GM21381 (cell line): ENCODE measurements around the gene PRND.
"Not testable (repeated sequence)": the region's sequence is repeated elsewhere in the genome, so short reads cannot be mapped to it uniquely, and the experiment has no call there.

ENCODE experiments used
- ATAC-seq: cut with Tn5 transposase; IDR thresholded peaks from one replicate; pipeline ENCODE4 v1.9.1; 2021; ENCODE audit warnings: mild to moderate bottlenecking, moderate library complexity; ENCODE audit not compliant: unreplicated experiment

Gene PRND

DNA sequence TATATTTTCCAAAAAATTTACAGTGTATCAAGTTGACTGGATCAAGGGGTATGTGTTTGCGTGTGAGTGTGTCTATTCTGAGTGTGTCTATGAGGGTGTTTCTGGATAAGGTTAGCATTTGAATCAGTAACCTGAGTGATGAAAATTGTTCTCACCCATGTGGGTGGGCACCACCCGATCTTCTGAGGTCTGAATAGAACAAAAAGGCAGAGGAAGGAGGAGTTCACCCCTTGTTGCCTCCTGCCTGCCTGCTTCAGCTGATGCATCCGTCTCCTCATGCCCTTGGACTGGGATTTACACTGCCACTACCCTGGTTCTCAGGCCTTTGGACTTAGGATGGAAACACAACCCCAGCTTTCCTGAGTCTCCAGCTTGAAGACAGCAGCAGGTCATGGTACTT is 13.7 kb upstream of the PRND start:
- ATAC-seq, result no peak

DNA sequence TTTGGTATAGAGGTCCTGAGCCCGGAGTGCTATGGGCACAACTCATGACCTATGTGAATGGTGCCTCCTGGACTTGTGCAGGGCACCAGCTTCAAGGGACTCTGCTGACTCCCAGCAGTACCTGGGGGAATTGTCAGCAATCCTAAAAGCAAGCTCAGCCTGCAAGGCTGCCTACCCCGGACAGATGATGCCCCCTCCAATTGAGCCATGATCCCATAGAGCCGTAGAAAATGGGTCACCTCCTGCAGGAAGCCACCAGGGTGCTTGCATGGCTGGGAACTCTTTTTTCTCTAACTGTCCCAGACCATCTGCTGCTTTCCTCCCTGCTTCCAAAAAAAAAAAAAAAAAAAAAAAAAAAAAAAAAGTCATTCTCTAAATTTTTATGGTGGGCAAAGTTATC is 12.9 kb upstream of the PRND start:
- no peak for ATAC-seq

DNA sequence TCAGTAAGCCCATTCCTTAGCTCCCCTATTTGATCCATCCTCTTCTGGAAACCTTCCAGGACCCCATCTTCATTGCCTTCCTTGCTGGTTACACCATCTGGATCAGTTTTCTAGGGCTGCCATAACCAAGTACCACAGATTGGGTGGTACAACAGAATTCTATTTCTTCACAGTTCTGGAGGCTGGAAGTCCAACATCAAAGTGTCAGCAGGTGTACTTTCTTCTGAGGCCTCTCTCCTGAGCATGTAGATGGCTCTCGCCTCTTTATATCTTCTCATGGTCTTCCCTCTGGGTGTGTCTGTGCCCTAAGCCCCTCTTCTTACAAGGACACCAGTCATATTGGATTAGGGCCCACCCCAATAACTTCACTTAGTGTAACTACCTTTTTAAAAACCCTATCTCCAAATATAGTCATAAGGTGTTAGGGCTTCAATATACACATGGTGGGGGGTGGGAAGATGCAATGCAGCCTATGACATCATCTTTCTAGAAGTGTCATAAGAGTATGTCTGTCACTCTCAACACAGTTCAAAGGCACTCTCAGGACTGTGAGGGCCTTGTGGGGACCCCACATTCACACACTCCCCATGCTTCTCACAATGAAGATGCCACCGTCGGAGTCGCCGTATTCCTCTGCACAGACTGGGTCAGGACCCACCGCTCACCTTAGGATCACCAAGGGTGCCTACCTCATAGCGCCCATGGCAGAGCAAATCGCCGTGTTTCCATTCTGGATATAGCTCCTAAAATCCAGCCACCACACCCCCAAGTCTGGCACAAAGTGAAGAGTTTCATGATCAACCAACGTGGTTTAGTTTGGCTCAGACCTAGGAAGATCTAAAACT is 12.2 kb upstream of the PRND start:
- no peak for ATAC-seq

DNA sequence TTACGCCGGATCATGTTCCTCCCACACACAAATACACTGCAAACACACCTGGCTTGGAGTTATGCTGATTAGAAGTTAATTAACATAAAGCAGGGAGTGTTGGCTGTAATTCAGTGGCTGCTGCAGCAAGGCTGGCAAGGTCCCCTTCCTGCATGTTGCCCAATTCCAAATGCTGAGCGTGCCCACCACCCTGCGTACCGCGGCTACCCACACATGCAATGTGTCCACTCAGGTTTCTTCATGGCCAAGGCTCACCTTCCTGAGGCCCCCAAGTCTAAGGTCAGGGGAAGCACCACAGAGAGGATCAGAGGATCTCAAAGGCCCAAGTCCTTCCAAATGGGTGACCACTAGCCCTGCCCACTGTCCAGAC is 11.6 kb upstream of the PRND start:
- no peak for ATAC-seq

DNA sequence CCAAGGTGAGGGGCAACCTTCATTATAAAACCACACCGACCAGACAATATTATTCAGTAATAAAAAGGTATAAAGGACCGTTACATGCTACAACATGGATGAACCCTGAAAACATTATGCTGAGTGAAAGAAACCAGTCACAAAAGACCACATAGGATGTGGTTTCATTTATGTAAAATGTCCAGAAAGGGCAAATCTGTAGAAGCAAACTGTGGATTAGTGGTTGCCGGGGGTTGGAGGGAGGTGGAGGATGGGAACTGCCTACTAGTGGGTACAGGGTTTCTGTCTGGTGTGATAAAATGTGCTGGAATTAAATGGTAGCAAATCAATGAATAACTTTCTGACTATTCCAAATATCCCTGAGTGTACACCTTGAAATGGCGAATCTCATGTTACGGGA is 10.2 kb upstream of the PRND start:
- no peak for ATAC-seq

DNA sequence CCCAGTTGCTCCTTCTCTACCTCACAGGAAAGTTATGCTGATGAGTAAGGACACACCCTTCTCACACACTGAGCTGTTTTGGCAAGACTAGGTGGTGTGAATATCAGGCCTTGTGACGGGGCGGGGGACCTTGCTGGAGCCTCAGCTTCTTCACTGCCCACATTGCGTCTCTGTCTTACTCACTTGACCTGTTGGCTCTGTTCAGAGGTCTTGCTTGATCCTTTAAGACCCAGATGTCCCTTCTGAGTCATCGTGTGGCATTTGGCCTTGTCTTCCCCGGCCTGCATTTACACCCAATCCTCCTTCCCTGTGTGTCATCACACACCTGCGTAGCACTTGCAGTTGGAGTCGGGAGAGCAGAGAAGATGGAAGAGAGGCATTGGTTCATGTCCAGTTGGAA is 8.3 kb upstream of the PRND start:
- ATAC-seq, result no peak

DNA sequence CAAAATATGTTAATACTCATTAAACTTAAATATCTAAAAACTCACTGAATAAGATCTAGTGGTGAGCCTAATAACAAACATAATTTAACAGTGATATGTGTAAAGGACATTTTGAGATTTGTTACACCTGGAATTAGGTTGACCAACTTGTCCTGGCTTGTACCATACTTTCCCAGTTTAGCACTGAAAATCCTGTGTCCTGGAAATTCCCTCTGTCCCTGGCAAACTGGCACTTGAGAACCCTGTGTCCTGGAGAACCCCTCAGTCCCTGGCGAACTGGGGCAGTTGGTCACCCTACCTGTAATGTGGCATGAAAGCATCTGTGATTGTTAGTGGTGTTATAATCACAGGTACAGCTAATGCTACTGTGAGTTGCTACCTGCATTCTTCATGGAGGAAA is 6.9 kb upstream of the PRND start:
- no peak for ATAC-seq

DNA sequence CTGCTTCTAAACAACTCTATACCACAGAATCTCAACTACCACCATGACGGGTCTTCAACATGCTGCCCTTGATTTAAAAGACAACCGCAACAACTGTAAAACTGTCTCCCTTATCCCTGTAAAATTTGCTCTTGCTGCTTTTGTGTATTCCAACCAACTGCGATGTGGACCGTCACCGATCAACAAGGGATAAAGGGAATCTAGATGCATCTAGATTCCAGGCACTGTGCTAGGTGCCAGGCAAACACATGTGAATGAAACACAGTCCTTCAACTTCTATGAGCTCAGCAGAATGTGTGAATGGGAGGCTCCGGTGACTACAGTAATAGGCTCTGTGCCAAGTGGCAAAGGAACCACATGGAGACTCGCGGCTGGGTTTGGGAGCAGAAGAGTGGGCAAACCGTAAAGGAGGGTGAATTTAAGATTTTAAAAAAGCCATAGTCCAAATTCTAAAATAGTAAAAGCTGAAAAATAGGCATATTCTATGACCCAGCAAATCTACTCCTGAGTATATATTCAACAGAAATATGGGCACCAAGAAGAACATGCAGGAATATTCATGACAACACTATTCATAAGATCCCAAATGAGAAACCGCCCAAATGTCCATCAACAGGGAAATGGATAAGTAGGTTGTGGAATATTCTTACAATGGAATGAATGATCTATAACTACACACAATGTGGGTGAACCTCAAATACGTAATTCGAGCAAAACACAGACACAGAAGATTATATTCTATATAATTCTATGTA is 3.7 kb upstream of the PRND start:
- ATAC-seq, result no peak

DNA sequence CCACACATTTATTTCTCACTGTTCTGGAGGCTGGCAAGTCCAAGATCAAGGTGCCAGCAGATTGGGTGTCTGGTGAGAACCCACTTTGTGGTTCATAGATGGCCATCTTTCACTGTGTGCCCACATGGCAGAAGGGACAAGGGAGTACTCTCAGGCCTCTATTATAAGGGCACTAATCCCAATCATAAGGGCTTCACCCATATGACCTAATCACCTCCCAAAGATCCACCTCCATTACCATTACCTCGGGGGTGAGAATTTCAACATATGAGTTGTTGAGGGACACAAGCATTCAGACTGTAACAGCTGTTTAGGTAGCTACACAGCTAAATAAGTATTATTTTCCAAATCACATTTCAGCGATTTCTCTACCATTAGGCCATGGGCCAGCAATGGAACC is 2.5 kb upstream of the PRND start:
- no peak for ATAC-seq

DNA sequence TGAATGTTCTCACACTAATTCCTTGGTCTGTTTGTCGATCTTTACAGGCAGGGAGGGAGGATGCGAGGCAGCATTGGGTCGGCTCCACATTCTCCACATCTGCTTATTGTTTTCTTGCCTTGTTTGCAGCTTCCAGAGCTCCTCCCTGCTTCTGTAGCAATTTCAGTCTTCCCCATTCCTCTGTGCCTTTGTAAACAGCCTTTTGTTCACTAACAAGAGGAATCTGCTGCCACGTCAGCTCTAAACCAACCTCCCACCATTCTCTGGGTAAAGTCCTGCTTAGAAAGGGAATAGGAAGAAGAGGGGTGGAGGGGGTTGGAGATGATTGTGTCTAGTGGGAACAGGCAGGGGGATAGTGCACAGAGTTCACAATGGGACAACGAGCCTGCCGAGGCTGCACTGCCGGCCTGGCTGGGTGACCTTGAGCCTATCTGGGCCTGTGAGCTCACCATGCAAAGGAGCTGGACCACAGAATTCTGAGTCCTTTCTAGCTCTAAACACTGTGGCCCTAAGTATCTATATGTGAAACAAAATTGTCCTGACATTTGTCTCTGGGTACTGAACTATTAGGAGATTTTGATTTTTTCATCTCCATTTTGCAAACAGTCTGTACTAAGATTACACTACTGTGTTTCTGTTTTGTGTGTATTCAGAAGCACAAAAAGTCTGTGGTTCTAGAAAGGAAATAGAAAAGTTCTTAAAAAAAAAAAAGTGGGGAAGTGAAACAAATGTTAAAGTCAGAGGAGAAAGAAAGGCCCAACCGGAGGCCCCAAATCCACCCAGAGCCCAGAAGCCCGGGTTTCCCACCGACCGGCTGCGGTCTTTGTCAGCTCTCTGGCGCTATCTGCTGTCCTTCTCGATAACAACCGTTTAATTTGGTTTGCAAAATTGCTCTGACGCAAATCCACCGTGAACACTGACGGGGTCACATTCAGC is 1.4 kb upstream of the PRND start:
- peak; percentile 94 for ATAC-seq

DNA sequence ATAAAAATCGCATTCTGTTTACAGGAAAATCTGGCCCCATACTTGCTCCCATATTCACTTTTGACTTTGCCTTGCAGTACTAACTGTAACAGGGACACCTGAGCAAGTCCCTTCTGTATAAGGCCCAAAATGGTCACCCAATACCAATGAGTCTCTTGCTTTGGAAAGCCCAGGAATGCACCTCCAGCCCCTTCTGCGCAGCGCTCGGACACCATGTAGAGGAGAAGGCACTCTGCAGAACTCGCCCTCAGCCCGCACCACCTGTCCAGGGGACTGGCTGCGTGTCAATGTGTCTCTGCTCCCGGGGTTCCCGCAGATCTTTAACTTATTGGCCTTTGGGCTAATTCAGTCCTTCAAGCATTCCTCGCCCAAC is 746 bp upstream of the PRND start:
- ATAC-seq, result no peak

DNA sequence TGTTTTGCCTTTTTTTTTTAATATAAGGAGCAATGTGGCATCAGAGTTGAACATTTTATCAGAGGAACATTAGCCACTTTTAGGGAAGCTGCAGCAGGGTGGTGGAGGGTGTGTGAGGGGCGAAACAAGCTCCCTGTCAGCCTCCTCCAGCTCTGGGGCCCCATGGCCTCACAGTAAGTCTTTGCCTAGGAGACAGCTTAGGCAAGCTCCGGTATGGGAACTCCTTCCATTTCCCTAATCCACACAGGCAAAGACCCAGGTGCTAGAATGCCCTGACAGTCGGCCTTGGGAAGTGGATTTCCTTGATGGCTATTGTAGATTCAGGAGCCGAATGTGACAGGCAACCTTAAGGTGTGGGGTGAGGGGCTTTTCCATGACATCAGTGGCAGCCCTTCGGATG is 862 bp downstream of the PRND start:
- no peak for ATAC-seq

DNA sequence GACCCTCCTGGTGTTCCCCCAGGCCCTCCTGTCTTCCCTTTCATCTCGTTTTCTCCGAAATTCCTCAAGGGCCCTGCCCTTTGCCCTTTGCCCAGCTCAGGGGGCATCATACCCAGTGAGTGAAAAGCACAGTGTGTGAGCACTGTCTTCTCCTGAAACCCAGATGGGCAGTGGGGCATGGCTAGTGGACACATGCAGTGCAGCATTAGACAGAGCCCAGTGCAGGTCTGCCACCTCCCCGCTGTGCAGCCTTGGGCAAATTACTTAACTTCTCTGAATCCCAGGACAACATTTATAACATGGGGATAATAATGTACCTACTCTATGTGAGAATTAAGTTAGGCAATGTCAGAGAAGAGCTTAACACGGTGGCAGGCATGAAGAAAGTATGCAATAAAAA is 1.3 kb downstream of the PRND start:
- no peak for ATAC-seq

DNA sequence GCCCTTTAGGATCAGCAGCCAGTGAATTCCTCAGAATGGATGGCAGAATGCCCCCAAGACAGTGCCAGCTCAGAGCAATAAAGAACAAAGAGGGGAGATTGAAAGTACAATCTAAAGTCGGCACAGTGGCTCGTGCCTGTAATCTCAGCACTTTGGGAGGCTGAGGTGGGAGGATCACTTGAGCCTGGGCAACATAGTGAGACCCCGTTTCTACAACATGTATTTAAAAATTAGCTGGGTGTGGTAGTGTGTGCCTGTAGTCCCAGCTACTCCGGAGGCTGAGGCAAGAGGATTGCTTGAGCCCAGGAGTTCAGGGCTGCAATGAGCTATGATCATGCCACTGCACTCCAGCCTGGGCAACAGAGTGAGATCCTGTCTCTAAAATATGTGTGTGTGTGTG is 1.8 kb downstream of the PRND start:
- ATAC-seq, result not testable (repeated sequence)

DNA sequence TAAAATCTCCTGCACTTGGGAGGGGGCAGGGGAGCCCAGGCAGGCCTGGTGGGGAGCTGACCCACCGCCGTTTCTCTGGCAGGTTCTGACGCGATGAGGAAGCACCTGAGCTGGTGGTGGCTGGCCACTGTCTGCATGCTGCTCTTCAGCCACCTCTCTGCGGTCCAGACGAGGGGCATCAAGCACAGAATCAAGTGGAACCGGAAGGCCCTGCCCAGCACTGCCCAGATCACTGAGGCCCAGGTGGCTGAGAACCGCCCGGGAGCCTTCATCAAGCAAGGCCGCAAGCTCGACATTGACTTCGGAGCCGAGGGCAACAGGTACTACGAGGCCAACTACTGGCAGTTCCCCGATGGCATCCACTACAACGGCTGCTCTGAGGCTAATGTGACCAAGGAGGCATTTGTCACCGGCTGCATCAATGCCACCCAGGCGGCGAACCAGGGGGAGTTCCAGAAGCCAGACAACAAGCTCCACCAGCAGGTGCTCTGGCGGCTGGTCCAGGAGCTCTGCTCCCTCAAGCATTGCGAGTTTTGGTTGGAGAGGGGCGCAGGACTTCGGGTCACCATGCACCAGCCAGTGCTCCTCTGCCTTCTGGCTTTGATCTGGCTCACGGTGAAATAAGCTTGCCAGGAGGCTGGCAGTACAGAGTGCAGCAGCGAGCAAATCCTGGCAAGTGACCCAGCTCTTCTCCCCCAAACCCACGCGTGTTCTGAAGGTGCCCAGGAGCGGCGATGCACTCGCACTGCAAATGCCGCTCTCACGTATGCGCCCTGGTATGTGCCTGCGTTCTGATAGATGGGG is 3.0 kb downstream of the PRND start:
- no peak for ATAC-seq

DNA sequence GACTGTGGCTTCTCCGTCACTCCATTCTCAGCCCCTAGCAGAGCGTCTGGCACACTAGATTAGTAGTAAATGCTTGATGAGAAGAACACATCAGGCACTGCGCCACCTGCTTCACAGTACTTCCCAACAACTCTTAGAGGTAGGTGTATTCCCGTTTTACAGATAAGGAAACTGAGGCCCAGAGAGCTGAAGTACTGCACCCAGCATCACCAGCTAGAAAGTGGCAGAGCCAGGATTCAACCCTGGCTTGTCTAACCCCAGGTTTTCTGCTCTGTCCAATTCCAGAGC is 3.5 kb downstream of the PRND start:
- ATAC-seq, result no peak

DNA sequence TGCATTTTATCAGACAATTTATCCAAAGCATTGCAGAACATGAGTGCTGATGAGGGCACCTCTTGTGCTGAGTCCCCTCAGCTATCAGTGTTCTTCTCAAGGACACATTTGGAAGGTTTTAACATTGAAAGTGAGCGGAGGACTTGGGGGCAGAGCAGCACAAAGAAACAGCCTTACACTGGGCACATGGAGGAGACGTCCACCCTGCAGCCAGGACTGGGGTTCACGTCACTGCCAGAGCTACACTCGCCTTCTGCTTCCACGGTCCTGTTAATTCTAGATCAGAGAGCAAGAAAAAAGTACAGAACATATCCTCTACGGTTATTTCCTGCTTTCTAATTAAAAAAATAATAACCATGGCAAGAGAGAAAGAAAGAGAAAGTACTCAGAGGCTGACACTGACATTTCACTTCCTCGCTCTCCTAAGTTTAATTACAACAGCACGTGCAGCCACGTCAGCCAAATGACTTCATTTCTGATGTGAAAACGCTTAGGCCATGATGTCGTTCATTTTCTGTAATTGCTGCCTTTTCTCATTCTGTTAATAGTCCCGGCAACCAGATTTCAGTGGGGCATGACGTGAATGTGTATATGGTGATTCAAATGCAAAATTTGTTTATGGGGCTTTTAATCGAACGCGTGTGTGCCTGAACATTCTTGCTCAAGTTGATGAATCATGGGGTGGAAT is 5.1 kb downstream of the PRND start:
- peak; percentile 55 for ATAC-seq

DNA sequence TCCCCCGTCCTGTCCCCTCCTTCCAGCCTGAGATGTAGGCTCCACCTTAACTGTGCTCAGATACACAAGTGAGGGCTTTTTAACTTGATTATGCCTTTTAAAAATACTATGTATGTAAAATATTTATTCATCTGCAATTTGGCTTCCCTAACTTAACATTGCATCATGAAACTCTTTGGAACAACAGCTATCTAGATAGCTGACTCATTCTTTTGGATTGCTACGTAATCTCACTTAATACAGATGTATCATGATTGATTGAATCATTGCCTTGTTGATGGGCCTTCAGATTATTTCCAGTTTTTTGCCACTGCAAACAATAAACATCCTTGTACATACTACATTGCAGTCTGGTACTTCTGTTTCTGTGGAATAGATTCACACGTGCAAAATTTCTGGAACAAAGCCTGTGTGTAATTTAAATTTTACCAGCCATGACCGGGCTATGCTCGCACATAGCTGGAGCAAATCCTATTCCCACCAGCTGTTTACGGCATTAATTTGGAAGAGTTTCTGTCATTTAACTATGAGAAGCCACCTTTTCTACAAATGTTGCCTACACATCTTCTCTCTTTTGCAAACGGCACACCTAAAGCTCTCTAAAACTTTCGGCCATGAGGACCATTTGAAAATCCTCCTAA is 6.5 kb downstream of the PRND start:
- ATAC-seq, result no peak

DNA sequence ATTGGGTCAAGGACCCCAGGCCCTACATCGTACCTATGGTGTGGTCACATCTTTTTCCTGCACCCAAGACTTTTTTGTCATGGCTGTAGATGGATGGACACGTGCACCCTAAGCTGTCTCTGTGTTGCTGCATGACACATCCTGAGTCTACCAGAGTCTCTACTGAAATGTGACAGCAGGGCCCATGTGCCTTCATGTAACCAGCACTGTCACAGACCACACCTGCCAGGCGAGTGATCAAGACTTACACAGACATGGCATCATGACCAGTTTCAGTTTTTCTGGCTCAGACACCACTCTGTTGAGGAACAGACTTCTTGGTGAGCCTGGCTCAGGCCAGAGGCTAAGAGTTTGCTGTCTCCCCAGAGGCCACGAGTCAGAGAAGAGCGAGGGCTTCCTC is 7.6 kb downstream of the PRND start:
- no peak for ATAC-seq

DNA sequence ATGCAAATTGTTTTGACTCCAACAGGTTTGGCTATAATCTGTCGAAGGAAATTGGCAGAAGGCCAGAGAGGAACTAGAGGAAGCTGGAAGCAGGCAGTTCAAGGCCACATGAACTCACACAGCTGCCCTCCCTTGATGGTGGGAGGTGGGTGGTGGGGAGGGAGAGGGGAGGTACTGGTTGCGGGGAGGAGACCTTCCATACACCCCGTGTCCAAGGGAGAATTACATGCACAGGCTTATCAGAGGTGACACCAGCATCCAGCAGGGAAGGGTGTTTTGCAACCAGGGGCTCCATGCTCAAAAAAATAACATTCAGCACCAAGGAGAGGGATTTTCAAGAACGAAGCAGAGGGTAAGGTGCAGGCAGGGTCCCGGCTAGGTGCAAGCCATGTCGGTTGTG is 9.1 kb downstream of the PRND start:
- no peak for ATAC-seq
